H1 (cell line): Measurements from ENCODE around the gene LNX2. TPM values are rescaled to one million over a fixed set of nuclear protein-coding genes. Genes with fewer than 3 reads are reported as not detected.

Source experiments
- BRCA1 ChIP-seq: IDR thresholded peaks from 2 replicates; pipeline ENCODE4 v1.6.1; 2012; ENCODE audit warnings: low read depth, low read length, improper control_type of control experiment
- CHD7 ChIP-seq: fragments of 300-600 bp; sonication (generic); IDR thresholded peaks from 2 replicates; pipeline ENCODE4 v1.7.1; 2012; ENCODE audit warnings: low read length, moderate library complexity, mild to moderate bottlenecking, inconsistent platforms; ENCODE audit not compliant: insufficient replicate concordance
- SIX5 ChIP-seq: IDR thresholded peaks from 2 replicates; pipeline ENCODE4 v1.6.1; 2011; ENCODE audit warnings: mild to moderate bottlenecking, low read depth, low read length
- SP2 ChIP-seq: IDR thresholded peaks from 2 replicates; pipeline ENCODE4 v1.6.1; 2012; ENCODE audit warnings: mild to moderate bottlenecking, low read length, inconsistent platforms
- polyA plus RNA-seq, 7 experiments: library from polyadenylated mRNA; depleted of rRNA in 3 of 7; stranded (reverse) in 5 of 7; unstranded in 2 of 7; fragments of >200 nt in 5 of 7; fragments of 200-250 nt in 2 of 7; gene quantifications; 1 replicate in 5 of 7; 2 replicates in 1 of 7; 4 replicates in 1 of 7; pipeline versions ENCODE4 v1.2.1 to v1.2.3, GENCODE V29; 2011 to 2013; ENCODE audit warnings: missing spikeins in 2 of 7, mixed read lengths in 2 of 7
- total RNA-seq: library from RNA; stranded (reverse); fragmentation: NEBNext Ultra II Directional; extraction: Animal tissue kit (Norgen Biotek cat#: 25700); gene quantifications from 2 replicates; pipeline ENCODE4 v1.2.1, GENCODE V29; 2021

LNX2 gene
- total and polyA plus RNA-seq, 2 of the 8 experiments (the other 6 are each of a cell fraction or from before 2014, with no cell fraction given) = 6.4 to 13.9 TPM

GRCh38 chr13:27522847-27523246, 97.5 kb downstream of the LNX2 start (continued):
- no peak for TF ChIP-seq SP2
- no peak for TF ChIP-seq SIX5
- no peak for TF ChIP-seq BRCA1
- no peak for TF ChIP-seq CHD7
- TF ChIP-seq, all 59 proteins: peak for 0
